Neural crest cell (in vitro differentiated cells): ENCODE results near the gene PHF2. TPM values are rescaled to one million over a fixed set of nuclear protein-coding genes. Genes with fewer than 3 reads are reported as not detected.

Source experiments
- DNase-seq: peaks from one replicate; pipeline ENCODE4 v3.0.0; 2021; ENCODE audit warnings: low read depth, mixed read lengths, low spot score
- H3K27ac Mint-ChIP-seq: one replicate; pipeline ENCODE4 v1.8.0; 2021; ENCODE audit warnings: mild to moderate bottlenecking, mixed read lengths; ENCODE audit not compliant: unreplicated experiment
- H3K27me3 Mint-ChIP-seq: 2 replicates; pipeline ENCODE4 v1.8.0; 2021; ENCODE audit warnings: low read depth, mild to moderate bottlenecking, mixed read lengths
- H3K36me3 Mint-ChIP-seq: 2 replicates; pipeline ENCODE4 v1.8.0; 2021; ENCODE audit warnings: low read depth, mild to moderate bottlenecking, mixed read lengths
- H3K4me1 Mint-ChIP-seq: 2 replicates; pipeline ENCODE4 v1.8.0; 2021; ENCODE audit warnings: mixed read lengths
- H3K4me3 Mint-ChIP-seq: one replicate; pipeline ENCODE4 v1.8.0; 2021; ENCODE audit warnings: mild to moderate bottlenecking, mixed read lengths
- H3K9me3 Mint-ChIP-seq: 2 replicates; pipeline ENCODE4 v1.8.0; 2021; ENCODE audit warnings: mixed read lengths
- CTCF ChIP-seq: fragments of 200-600 bp; sonication (generic); conservative IDR thresholded peaks from 2 replicates; pipeline ENCODE4 v1.5.0; 2021; ENCODE audit warnings: antibody characterized with exemption, mild to moderate bottlenecking
- total RNA-seq: library from RNA; stranded (reverse); gene quantifications from 2 replicates; pipeline ENCODE4 v1.2.1, GENCODE V29; 2021

Gene PHF2
- total RNA-seq, 1 donor from 2014 or later, result 34.4 TPM

- H3K36me3 Mint-ChIP-seq, result peaks cover 7% of the 10 kb centered on the region
- no peaks in the 10 kb centered on the region for H3K4me1 Mint-ChIP-seq
- no peak for DNase-seq
- H3K27ac Mint-ChIP-seq, result no peak overlapping the region
- H3K4me3 Mint-ChIP-seq, result no peak overlapping the region
- no peaks in the 10 kb centered on the region for H3K9me3 Mint-ChIP-seq
- no peak for TF ChIP-seq CTCF
- no peaks in the 10 kb centered on the region for H3K27me3 Mint-ChIP-seq
Measured at GRCh38 chr9:93658184-93658925, 82.0 kb downstream of the PHF2 start.

GRCh38 chr9:93659044-93659836 lies 82.9 kb downstream of the PHF2 start:
- H3K27ac Mint-ChIP-seq, result no peak overlapping the region
- H3K4me3 Mint-ChIP-seq, result no peak overlapping the region
- H3K9me3 Mint-ChIP-seq, result no peaks in the 10 kb centered on the region
- DNase-seq, result no peak
- TF ChIP-seq CTCF, result no peak
- H3K27me3 Mint-ChIP-seq, result no peaks in the 10 kb centered on the region
- peaks cover 7% of the 10 kb centered on the region for H3K36me3 Mint-ChIP-seq
- H3K4me1 Mint-ChIP-seq, result no peaks in the 10 kb centered on the region

- no peaks in the 10 kb centered on the region for H3K27me3 Mint-ChIP-seq
- peaks cover 7% of the 10 kb centered on the region for H3K36me3 Mint-ChIP-seq
- no peak for TF ChIP-seq CTCF
- no peak overlapping the region for H3K4me3 Mint-ChIP-seq
- H3K4me1 Mint-ChIP-seq, result no peaks in the 10 kb centered on the region
- no peak overlapping the region for H3K27ac Mint-ChIP-seq
- no peaks in the 10 kb centered on the region for H3K9me3 Mint-ChIP-seq
- no peak for DNase-seq
Measured at GRCh38 chr9:93659837-93660177, 83.4 kb downstream of the PHF2 start.

GRCh38 chr9:93660352-93661046 lies 84.1 kb downstream of the PHF2 start:
- Mint-ChIP-seq H3K36me3 (peaks cover 7% of the 10 kb centered on the region), H3K27me3 (no peaks in the 10 kb centered on the region), H3K4me1 (no peaks in the 10 kb centered on the region), H3K4me3 (no peak overlapping the region), H3K27ac (no peak overlapping the region), H3K9me3 (no peaks in the 10 kb centered on the region)
- no peak for TF ChIP-seq CTCF
- DNase-seq, result no peak

GRCh38 chr9:93661591-93661990 lies 85.2 kb downstream of the PHF2 start:
- no peak for DNase-seq

More at GRCh38 chr9:93661591-93661990, 85.2 kb downstream of the PHF2 start:
- Mint-ChIP-seq H3K36me3 (peaks cover 7% of the 10 kb centered on the region), H3K4me1 (no peaks in the 10 kb centered on the region), H3K27me3 (no peaks in the 10 kb centered on the region), H3K4me3 (no peak overlapping the region), H3K27ac (no peak overlapping the region), H3K9me3 (no peaks in the 10 kb centered on the region)
- TF ChIP-seq CTCF, result no peak
